HG02884 (cell line): Measurements from ENCODE around the gene EI24.

Experiments
- ATAC-seq: cut with Tn5 transposase; IDR thresholded peaks from one replicate; pipeline ENCODE4 v1.9.1; 2021; ENCODE audit warnings: mild to moderate bottlenecking, moderate library complexity; ENCODE audit not compliant: unreplicated experiment

The EI24 gene

GRCh38 chr11:125578783-125579182 is 9.5 kb downstream of the EI24 start:
- no peak for ATAC-seq

- ATAC-seq = no peak
These were observed 10.5 kb downstream of the EI24 start for GRCh38 chr11:125579811-125580210.

GRCh38 chr11:125583496-125583895 is 14.2 kb downstream of the EI24 start:
- no peak for ATAC-seq

- no peak for ATAC-seq
These were observed 16.2 kb downstream of the EI24 start for GRCh38 chr11:125585487-125585886.

GRCh38 chr11:125586623-125587022 is 17.3 kb downstream of the EI24 start:
- no peak for ATAC-seq

GRCh38 chr11:125587480-125587879 is 18.2 kb downstream of the EI24 start:
- ATAC-seq = no peak

GRCh38 chr11:125588505-125588904 is 19.2 kb downstream of the EI24 start:
- no peak for ATAC-seq

GRCh38 chr11:125591649-125592304 is 22.5 kb downstream of the EI24 start:
- peak; percentile 15 for ATAC-seq

- peak; percentile 93 for ATAC-seq
These were observed 23.2 kb downstream of the EI24 start, which contains the start of gene STT3A for GRCh38 chr11:125592305-125593113. Gene STT3A, plus strand, starts transcription at chr11:125592852. Its CDS starts 3,064 bp downstream, at chr11:125595916.

- no peak for ATAC-seq
These were observed 24.0 kb downstream of the EI24 start for GRCh38 chr11:125593114-125593820.

- no peak for ATAC-seq
These were observed 25.7 kb downstream of the EI24 start for GRCh38 chr11:125594958-125595357.

GRCh38 chr11:125600663-125601062 is 31.4 kb downstream of the EI24 start:
- ATAC-seq = no peak

- no peak for ATAC-seq
These were observed 33.9 kb downstream of the EI24 start for GRCh38 chr11:125603207-125603606.

GRCh38 chr11:125605417-125605816 is 36.1 kb downstream of the EI24 start:
- no peak for ATAC-seq

- no peak for ATAC-seq
These were observed 40.3 kb downstream of the EI24 start for GRCh38 chr11:125609545-125609944.

GRCh38 chr11:125618383-125618782 is 49.1 kb downstream of the EI24 start:
- no peak for ATAC-seq

GRCh38 chr11:125621995-125622394 is 52.7 kb downstream of the EI24 start:
- ATAC-seq = no peak

- ATAC-seq = no peak
These were observed 53.8 kb downstream of the EI24 start for GRCh38 chr11:125623064-125623463.

- ATAC-seq = no peak
These were observed 55.5 kb downstream of the EI24 start, which contains the start of gene CHEK1 for GRCh38 chr11:125624756-125625213. Gene CHEK1, plus strand, starts transcription at chr11:125625163. Its CDS starts 1,606 bp downstream, at chr11:125626769.

GRCh38 chr11:125625225-125625629 is 56.0 kb downstream of the EI24 start:
- peak; percentile 29 for ATAC-seq

- peak; percentile 82 for ATAC-seq
These were observed 56.5 kb downstream of the EI24 start for GRCh38 chr11:125625630-125626287.
